GM21390 (cell line): ENCODE results near the gene NAA16.
"Not testable (repeated sequence)": the region's sequence is repeated elsewhere in the genome, so short reads cannot be mapped to it uniquely, and the experiment has no call there.

ENCODE experiments used
- ATAC-seq: cut with Tn5 transposase; IDR thresholded peaks from one replicate; pipeline ENCODE4 v1.9.1; 2021; ENCODE audit not compliant: unreplicated experiment

Gene NAA16

GRCh38 chr13:41405367-41405766 lies 94.3 kb downstream of the NAA16 start:
- ATAC-seq, result no peak

GRCh38 chr13:41407380-41407779 lies 96.3 kb downstream of the NAA16 start:
- no peak for ATAC-seq

- no peak for ATAC-seq
Observed at GRCh38 chr13:41408121-41408520, 97.1 kb downstream of the NAA16 start.

- ATAC-seq, result no peak
Observed at GRCh38 chr13:41408746-41409145, 97.7 kb downstream of the NAA16 start.

GRCh38 chr13:41409611-41410010 lies 98.5 kb downstream of the NAA16 start:
- ATAC-seq, result no peak

GRCh38 chr13:41411060-41411459 lies 100.0 kb downstream of the NAA16 start:
- no peak for ATAC-seq

GRCh38 chr13:41411522-41411921 lies 100.5 kb downstream of the NAA16 start:
- no peak for ATAC-seq

GRCh38 chr13:41413872-41414271 lies 102.8 kb downstream of the NAA16 start:
- no peak for ATAC-seq

- no peak for ATAC-seq
Observed at GRCh38 chr13:41416276-41416675, 105.2 kb downstream of the NAA16 start.

GRCh38 chr13:41418027-41418426 lies 107.0 kb downstream of the NAA16 start:
- no peak for ATAC-seq

GRCh38 chr13:41418731-41419130 lies 107.7 kb downstream of the NAA16 start:
- no peak for ATAC-seq

- ATAC-seq, result no peak
Observed at GRCh38 chr13:41419206-41419605, 108.1 kb downstream of the NAA16 start.

GRCh38 chr13:41420146-41420545 lies 109.1 kb downstream of the NAA16 start:
- ATAC-seq, result no peak

- ATAC-seq, result not testable (repeated sequence)
Observed at GRCh38 chr13:41421330-41421729, 110.3 kb downstream of the NAA16 start.

GRCh38 chr13:41421983-41422382 lies 110.9 kb downstream of the NAA16 start:
- ATAC-seq, result not testable (repeated sequence)

GRCh38 chr13:41423259-41423658 lies 112.2 kb downstream of the NAA16 start:
- not testable (repeated sequence) for ATAC-seq

- ATAC-seq, result not testable (repeated sequence)
Observed at GRCh38 chr13:41424675-41425074, 113.6 kb downstream of the NAA16 start.

GRCh38 chr13:41426047-41426446 lies 115.0 kb downstream of the NAA16 start:
- no peak for ATAC-seq
